Skeletal muscle tissue (tissue), 4 donors: ENCODE measurements around the gene KIAA0319L. TPM values are rescaled to one million over a fixed set of nuclear protein-coding genes. Genes with fewer than 3 reads are reported as not detected.

Source experiments
- H3K27ac ChIP-seq: one replicate; pipeline ENCODE4 v1.7.0; 2013; ENCODE audit warnings: mild to moderate bottlenecking, low read depth, low read length, inconsistent platforms
- H3K27me3 ChIP-seq, 3 donors: one replicate each; pipeline ENCODE4 v1.7.0; 2013; ENCODE audit warnings: low read length in 3 of 3; ENCODE audit not compliant: control insufficient read depth in 3 of 3, insufficient read depth in 3 of 3
- H3K36me3 ChIP-seq, 3 donors: one replicate each; pipeline ENCODE4 v1.7.0; 2013; ENCODE audit warnings: low read length in 3 of 3; ENCODE audit not compliant: control insufficient read depth in 3 of 3, insufficient read depth in 3 of 3
- H3K4me1 ChIP-seq, 3 donors: one replicate each; pipeline ENCODE4 v1.7.0; 2013; ENCODE audit warnings: low read length in 3 of 3, mild to moderate bottlenecking in 3 of 3; ENCODE audit not compliant: control insufficient read depth in 3 of 3, insufficient read depth in 3 of 3
- H3K4me3 ChIP-seq, 3 donors: one replicate each; pipeline ENCODE4 v1.7.0; 2013; ENCODE audit warnings: low read length in 3 of 3
- H3K9ac ChIP-seq, 3 donors: one replicate each; pipeline ENCODE4 v1.7.0; 2013; ENCODE audit warnings: low read length in 3 of 3, mild to moderate bottlenecking in 3 of 3, moderate library complexity in 2 of 3, low read depth in 1 of 3
- H3K9me3 ChIP-seq, 3 donors: one replicate each; pipeline ENCODE4 v1.7.0; 2013; ENCODE audit warnings: low read length in 3 of 3; ENCODE audit not compliant: control insufficient read depth in 3 of 3
- total RNA-seq: library from RNA; depleted of rRNA; stranded (reverse); fragments of >200 nt; gene quantifications from one replicate; pipeline ENCODE4 v1.2.3, GENCODE V29; 2014
- donor health status: Osteomylitis.

The KIAA0319L gene
- total RNA-seq, 1 donor from 2014 or later: 18.3 TPM

DNA sequence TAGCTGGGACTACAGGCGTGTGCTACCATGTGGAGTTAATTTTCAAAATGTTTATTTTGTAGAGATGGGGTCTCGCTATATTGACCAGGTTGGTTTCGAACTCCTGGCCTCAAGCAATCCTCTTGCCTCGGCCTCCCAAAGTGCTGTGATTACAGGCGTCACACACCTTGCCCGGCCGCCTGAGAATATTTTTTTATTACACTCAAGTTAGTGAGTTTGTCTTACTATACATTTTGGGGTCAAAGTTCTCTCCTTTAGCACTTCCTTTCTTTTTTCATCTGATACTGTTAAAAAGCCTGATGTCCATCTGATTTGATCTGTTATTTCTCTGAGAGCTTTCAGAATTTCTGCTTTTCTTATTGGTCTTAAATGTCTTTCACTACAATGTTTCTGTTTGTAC lies 128.8 kb downstream of the KIAA0319L start:
- Histone ChIP-seq H3K4me3 (no peak overlapping the region), H3K27ac (no peak overlapping the region), H3K9ac (no peak overlapping the region), H3K36me3 (peaks cover 9 to 17% (median 17%) of the 10 kb centered on the region in 3 donors), H3K9me3 (no peaks in the 10 kb centered on the region), H3K4me1 (peaks cover 0 to 3% (median 0%) of the 10 kb centered on the region in 3 donors), H3K27me3 (no peaks in the 10 kb centered on the region)

DNA sequence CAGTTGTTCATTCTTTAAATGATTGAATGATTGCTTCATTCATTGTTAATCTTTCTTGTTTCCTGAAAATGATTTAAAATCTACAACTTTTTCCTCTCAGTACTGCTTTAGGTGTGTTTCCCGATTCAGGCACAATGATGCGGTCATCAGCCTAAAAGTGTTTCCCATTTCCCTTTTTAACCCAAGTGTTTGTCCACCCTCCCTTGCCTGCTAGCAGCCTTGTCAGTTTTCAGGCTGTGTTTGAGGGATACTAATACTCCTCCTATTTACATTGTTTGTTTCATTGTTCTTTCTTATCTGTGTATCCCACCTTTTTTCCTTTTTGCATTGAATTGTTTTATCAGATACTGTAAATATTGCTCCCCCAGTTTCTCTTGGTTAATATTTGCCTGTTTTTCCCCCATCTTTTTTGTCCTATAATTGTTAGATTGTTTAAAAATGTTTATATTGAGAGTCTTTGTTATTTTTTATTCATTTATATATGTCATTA lies 131.1 kb downstream of the KIAA0319L start:
- Histone ChIP-seq H3K27me3 (no peaks in the 10 kb centered on the region), H3K9me3 (no peaks in the 10 kb centered on the region), H3K4me3 (no peak overlapping the region), H3K9ac (no peak overlapping the region), H3K27ac (no peak overlapping the region), H3K36me3 (peaks cover 1 to 7% (median 6%) of the 10 kb centered on the region in 3 donors), H3K4me1 (no peaks in the 10 kb centered on the region)

DNA sequence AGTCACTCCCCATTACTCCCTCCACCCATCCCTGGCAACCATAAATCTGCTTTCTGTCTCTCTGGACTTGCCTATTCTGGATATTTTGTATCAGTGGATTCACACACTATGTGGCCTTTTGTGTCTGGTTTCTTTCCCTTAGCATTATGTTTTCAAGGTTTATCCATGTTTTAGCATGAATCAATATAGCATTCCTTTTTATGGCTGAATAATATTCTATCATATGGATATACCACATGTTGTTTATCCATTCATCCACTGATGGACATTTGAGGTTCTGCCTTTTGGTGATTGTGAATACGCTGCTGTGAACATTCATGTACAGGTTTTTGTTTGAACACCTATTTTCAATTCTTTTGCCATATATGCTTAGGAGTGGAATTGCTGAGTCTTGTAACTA lies 148.3 kb downstream of the KIAA0319L start:
- Histone ChIP-seq H3K4me3 (no peak overlapping the region), H3K9me3 (no peaks in the 10 kb centered on the region), H3K27ac (no peak overlapping the region), H3K27me3 (no peaks in the 10 kb centered on the region), H3K36me3 (peaks cover 13 to 33% (median 31%) of the 10 kb centered on the region in 3 donors), H3K9ac (no peak overlapping the region), H3K4me1 (no peaks in the 10 kb centered on the region)

DNA sequence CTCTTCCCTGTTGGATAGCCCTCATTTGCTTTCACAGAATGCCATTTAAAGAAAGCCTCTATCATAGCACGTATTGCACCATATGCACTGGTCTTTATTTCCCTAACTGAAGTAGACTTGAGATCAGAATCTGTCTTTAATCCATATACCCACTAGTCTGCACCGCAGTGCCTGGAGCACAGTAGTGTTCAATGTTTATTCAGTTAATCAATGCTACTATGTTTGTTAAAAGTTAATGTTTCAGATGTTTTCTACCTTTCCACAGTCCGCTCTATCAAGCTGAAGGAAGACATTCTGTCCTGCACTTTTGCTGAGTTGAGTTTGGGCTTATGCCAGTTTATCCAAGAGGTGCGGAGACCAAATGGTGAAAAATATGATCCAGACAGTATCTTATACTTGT lies 149.5 kb downstream of the KIAA0319L start:
- Histone ChIP-seq H3K27ac (no peak overlapping the region), H3K9ac (no peak overlapping the region), H3K9me3 (no peaks in the 10 kb centered on the region), H3K27me3 (no peaks in the 10 kb centered on the region), H3K4me3 (no peak overlapping the region), H3K4me1 (no peaks in the 10 kb centered on the region), H3K36me3 (peaks cover 19 to 35% (median 31%) of the 10 kb centered on the region in 3 donors)

DNA sequence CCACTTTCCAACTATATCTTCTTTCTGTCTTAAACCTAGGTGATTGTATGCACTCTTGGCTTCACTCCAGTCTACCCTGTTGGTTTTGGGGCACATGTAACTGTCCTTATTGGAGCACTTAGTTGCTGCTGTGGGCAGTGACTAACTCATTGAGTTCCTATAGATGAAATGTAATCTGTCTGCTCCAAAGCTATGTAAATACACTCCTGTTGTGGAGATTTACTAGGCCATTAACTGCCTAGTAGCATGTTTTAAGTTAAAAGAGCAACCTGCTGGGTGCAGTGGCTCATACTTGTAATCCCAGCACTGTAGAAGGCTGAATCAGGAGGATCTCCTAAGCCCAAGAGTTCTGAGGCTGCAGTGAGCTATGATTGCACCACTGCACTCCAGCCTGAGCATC lies 151.1 kb downstream of the KIAA0319L start:
- no peak overlapping the region for H3K9ac ChIP-seq
- no peaks in the 10 kb centered on the region for H3K4me1 ChIP-seq
- peaks cover 19 to 36% (median 34%) of the 10 kb centered on the region in 3 donors for H3K36me3 ChIP-seq
- H3K27ac ChIP-seq: no peak overlapping the region
- no peaks in the 10 kb centered on the region for H3K27me3 ChIP-seq
- no peaks in the 10 kb centered on the region for H3K9me3 ChIP-seq
- H3K4me3 ChIP-seq: no peak overlapping the region

DNA sequence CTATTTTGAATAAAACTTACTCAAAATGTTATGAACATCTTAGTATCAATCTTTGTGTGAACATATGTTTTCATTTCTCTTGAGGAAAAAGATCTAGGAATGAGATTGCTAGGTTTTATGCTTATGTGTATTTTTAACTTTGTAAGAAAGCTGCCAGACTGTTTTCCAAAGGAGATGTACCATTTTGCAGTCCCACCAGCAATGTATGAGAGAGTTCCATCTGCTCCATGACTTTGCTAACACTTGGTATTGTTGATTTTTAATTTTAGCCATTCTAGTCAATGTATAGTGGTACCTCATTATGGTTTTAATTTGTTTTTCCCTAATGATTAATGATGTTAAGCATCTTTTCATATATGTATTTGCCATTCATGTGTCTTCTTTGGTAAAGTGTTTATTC lies 156.2 kb downstream of the KIAA0319L start:
- no peak overlapping the region for H3K9ac ChIP-seq
- no peak overlapping the region for H3K4me3 ChIP-seq
- no peaks in the 10 kb centered on the region for H3K9me3 ChIP-seq
- H3K4me1 ChIP-seq: no peaks in the 10 kb centered on the region
- peaks cover 29 to 49% (median 38%) of the 10 kb centered on the region in 3 donors for H3K36me3 ChIP-seq
- H3K27ac ChIP-seq: no peak overlapping the region
- no peaks in the 10 kb centered on the region for H3K27me3 ChIP-seq

DNA sequence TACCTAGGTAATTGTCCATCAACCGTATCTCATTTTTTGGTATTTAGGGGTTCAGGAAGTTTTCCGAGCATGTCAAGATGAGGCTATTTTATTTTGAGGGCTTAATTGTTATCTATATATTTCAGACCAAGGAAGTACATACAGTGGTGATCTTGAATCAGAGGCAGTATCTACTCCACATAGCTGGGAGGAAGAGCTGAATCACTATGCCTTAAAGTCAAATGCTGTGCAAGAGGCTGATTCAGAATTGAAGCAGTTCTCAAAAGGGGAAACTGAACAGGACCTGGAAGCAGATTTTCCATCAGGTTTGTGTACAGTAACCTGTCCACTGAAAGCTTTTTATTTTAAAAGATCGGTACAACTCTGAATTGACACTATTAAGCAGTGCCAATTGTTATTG lies 158.5 kb downstream of the KIAA0319L start:
- H3K27me3 ChIP-seq: no peaks in the 10 kb centered on the region
- peaks cover 29 to 52% (median 50%) of the 10 kb centered on the region in 3 donors for H3K36me3 ChIP-seq
- H3K4me3 ChIP-seq: no peak overlapping the region
- H3K4me1 ChIP-seq: no peaks in the 10 kb centered on the region
- no peak overlapping the region for H3K27ac ChIP-seq
- H3K9ac ChIP-seq: no peak overlapping the region
- H3K9me3 ChIP-seq: no peaks in the 10 kb centered on the region

DNA sequence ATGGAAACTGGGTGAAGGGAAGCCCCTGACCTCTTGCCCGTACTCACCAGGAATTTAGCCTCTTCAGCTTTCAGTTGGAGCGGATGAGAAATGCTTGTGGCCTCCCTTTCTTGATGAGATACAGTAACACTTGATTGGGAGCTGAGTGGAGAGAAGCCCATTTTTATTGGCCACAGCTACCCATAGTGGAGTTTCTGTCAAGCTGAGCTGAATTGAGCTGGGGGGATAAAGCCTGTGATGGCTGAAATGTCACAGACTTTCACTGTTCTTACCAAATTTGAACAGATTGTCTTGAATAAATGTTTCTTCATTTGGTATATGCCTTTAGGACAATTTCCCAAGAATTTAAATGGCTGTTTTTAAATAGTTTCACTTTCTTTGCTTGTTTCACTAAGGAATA lies 162.8 kb downstream of the KIAA0319L start:
- H3K9me3 ChIP-seq: no peaks in the 10 kb centered on the region
- peaks cover 28 to 55% (median 46%) of the 10 kb centered on the region in 3 donors for H3K36me3 ChIP-seq
- no peak overlapping the region for H3K27ac ChIP-seq
- H3K4me3 ChIP-seq: no peak overlapping the region
- H3K9ac ChIP-seq: no peak overlapping the region
- H3K27me3 ChIP-seq: no peaks in the 10 kb centered on the region
- no peaks in the 10 kb centered on the region for H3K4me1 ChIP-seq

DNA sequence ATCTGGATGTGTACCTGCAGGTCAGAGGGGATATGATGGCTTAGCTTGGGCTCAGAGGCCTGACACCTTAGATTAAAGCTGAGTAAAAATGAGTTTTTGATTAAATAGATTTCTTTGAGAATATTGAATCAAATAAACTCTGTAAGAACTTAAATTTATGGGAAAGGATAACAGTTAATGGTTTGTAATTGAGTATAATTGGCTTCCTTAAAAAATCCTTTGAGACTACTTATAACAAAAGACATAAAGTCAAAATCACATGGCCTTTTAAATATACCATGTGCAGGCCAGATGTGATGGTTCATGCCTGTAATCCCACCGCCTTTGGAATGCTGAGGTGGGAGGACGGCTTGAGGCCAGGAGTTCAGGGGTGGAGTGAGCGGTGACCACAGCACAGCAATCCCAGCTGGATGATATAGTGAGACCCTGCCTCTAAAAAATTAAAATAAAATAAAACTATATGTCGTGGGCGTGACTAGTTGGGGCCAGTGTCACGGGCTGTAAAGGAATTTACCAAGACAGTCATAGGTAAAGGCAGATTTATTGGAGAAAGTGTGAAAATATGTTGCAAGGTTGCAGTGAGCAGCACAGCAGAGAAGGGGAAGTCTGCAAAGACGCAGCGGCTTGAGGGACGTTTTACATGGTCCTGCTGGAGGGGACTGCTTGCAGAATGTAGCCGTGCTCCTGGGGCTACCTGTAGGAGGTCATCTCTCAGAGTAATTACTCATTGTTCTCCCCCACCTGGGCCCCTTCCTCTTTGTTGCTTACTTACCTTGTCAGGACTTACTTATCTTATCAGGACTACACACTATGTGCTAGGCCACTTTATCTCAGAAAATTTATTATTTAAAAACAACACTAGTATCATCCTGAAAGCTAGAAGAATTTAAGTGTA lies 166.4 kb downstream of the KIAA0319L start:
- Histone ChIP-seq H3K36me3 (peaks cover 16 to 40% (median 36%) of the 10 kb centered on the region in 3 donors), H3K9ac (no peak overlapping the region), H3K9me3 (no peaks in the 10 kb centered on the region), H3K27me3 (no peaks in the 10 kb centered on the region), H3K27ac (no peak overlapping the region), H3K4me1 (no peaks in the 10 kb centered on the region), H3K4me3 (no peak overlapping the region)

DNA sequence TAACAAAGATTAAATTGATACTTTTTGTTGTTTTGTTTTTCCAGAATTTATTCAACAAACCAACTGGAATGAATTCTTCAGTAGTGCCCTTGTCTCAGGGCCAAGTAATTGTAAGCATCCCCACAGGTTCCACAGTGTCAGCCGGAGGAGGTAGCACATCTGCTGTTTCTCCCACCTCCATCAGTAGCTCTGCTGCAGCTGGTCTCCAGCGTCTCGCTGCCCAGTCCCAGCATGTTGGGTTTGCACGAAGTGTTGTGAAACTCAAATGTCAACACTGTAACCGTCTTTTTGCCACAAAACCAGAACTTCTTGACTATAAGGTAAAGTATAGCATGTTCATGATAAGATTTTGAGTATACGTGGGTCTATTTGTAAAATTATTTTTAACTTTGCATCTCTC lies 170.2 kb downstream of the KIAA0319L start:
- Histone ChIP-seq H3K36me3 (peaks cover 8 to 23% (median 19%) of the 10 kb centered on the region in 3 donors), H3K27ac (no peak overlapping the region), H3K4me3 (no peak overlapping the region), H3K9me3 (no peaks in the 10 kb centered on the region), H3K4me1 (no peaks in the 10 kb centered on the region), H3K27me3 (no peaks in the 10 kb centered on the region), H3K9ac (no peak overlapping the region)
